Measurements from ENCODE around the gene SPAG6. TPM values are rescaled to one million over a fixed set of nuclear protein-coding genes. Genes with fewer than 3 reads are reported as not detected.

Gene SPAG6
- total and polyA plus RNA-seq, 2 experiments from 2014 or later: 0.21 TPM; not detected in 1

DNA sequence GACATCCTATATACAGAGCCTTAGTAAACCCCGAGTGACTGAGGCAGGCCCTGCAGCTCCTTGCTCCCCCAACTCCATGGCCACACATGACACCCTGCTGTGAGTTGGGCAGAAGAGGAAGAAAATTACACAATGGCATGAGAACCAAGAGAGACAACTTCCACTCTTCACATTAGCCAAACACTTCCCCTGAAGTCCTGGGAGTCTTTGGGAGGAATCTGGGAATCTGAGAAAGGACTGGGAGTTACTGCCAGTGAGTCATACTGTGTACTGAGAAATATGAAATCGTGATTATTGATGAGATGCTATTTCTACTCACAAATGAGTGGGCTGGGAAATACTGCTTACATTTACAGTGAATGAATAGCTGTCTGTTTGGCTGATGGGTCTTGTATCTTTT is 116.6 kb downstream of the SPAG6 start (continued):
- TF ChIP-seq, protein P1, sequence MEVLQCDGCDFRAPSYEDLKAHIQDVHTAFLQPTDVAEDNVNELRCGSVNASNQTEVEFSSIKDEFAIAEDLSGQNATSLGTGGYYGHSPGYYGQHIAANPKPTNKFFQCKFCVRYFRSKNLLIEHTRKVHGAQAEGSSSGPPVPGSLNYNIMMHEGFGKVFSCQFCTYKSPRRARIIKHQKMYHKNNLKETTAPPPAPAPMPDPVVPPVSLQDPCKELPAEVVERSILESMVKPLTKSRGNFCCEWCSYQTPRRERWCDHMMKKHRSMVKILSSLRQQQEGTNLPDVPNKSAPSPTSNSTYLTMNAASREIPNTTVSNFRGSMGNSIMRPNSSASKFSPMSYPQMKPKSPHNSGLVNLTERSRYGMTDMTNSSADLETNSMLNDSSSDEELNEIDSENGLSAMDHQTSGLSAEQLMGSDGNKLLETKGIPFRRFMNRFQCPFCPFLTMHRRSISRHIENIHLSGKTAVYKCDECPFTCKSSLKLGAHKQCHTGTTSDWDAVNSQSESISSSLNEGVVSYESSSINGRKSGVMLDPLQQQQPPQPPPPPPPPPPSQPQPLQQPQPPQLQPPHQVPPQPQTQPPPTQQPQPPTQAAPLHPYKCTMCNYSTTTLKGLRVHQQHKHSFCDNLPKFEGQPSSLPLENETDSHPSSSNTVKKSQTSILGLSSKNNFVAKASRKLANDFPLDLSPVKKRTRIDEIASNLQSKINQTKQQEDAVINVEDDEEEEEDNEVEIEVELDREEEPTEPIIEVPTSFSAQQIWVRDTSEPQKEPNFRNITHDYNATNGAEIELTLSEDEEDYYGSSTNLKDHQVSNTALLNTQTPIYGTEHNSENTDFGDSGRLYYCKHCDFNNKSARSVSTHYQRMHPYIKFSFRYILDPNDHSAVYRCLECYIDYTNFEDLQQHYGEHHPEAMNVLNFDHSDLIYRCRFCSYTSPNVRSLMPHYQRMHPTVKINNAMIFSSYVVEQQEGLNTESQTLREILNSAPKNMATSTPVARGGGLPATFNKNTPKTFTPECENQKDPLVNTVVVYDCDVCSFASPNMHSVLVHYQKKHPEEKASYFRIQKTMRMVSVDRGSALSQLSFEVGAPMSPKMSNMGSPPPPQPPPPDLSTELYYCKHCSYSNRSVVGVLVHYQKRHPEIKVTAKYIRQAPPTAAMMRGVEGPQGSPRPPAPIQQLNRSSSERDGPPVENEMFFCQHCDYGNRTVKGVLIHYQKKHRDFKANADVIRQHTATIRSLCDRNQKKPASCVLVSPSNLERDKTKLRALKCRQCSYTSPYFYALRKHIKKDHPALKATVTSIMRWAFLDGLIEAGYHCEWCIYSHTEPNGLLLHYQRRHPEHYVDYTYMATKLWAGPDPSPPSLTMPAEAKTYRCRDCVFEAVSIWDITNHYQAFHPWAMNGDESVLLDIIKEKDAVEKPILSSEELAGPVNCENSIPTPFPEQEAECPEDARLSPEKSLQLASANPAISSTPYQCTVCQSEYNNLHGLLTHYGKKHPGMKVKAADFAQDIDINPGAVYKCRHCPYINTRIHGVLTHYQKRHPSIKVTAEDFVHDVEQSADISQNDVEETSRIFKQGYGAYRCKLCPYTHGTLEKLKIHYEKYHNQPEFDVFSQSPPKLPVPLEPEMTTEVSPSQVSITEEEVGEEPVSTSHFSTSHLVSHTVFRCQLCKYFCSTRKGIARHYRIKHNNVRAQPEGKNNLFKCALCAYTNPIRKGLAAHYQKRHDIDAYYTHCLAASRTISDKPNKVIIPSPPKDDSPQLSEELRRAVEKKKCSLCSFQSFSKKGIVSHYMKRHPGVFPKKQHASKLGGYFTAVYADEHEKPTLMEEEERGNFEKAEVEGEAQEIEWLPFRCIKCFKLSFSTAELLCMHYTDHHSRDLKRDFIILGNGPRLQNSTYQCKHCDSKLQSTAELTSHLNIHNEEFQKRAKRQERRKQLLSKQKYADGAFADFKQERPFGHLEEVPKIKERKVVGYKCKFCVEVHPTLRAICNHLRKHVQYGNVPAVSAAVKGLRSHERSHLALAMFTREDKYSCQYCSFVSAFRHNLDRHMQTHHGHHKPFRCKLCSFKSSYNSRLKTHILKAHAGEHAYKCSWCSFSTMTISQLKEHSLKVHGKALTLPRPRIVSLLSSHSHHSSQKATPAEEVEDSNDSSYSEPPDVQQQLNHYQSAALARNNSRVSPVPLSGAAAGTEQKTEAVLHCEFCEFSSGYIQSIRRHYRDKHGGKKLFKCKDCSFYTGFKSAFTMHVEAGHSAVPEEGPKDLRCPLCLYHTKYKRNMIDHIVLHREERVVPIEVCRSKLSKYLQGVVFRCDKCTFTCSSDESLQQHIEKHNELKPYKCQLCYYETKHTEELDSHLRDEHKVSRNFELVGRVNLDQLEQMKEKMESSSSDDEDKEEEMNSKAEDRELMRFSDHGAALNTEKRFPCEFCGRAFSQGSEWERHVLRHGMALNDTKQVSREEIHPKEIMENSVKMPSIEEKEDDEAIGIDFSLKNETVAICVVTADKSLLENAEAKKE (CRISPR knock-in tag; IDR thresholded peaks at IDR 0.05): no peak
- TF ChIP-seq CREB1 (CRISPR knock-in tag; IDR thresholded peaks at IDR 0.05; ENCODE audit: low read depth): no peak
- TF ChIP-seq, protein P2, sequence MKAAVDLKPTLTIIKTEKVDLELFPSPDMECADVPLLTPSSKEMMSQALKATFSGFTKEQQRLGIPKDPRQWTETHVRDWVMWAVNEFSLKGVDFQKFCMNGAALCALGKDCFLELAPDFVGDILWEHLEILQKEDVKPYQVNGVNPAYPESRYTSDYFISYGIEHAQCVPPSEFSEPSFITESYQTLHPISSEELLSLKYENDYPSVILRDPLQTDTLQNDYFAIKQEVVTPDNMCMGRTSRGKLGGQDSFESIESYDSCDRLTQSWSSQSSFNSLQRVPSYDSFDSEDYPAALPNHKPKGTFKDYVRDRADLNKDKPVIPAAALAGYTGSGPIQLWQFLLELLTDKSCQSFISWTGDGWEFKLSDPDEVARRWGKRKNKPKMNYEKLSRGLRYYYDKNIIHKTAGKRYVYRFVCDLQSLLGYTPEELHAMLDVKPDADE (IDR thresholded peaks at IDR 0.05): no peak
- no peak for TF ChIP-seq ZNF331 (CRISPR knock-in tag; IDR thresholded peaks at IDR 0.05; ENCODE audit: low read depth)
- TF ChIP-seq EZH2phosphoT487 (IDR thresholded peaks at IDR 0.05; ENCODE audit: unreplicated experiment): no peak

DNA sequence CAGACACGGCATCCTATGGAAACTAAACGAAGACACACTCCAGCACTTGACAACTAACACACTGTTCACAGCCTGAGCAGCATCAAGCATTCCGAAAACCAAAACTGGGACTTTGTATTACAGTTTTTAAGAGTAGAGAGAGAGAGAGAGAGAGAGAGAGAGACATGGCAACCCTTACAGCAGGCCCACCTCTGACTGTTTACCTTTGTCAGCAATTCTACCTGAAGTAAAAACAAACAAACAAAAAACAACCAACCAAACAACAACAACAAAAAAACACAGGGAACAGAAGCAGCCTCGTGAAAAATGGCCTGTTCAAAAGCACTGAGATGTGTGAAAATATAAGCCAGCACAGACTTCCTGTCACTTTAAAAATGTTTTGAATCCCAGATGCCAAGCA is 118.0 kb downstream of the SPAG6 start:
- no peaks in the 10 kb centered on the region for H3K9me3 Mint-ChIP-seq
- no peaks in the 10 kb centered on the region for H3K36me3 Mint-ChIP-seq (ENCODE audit: low read depth)
- TF ChIP-seq STAT1 (IDR thresholded peaks at IDR 0.05; ENCODE audit: unreplicated experiment) (no peak), EZH2phosphoT487 (IDR thresholded peaks at IDR 0.05; ENCODE audit: unreplicated experiment) (no peak), JUNB (IDR thresholded peaks at IDR 0.05; ENCODE audit: unreplicated experiment) (no peak), CREB1 (CRISPR knock-in tag; IDR thresholded peaks at IDR 0.05; ENCODE audit: low read depth) (no peak)
- TF ChIP-seq, protein P3, sequence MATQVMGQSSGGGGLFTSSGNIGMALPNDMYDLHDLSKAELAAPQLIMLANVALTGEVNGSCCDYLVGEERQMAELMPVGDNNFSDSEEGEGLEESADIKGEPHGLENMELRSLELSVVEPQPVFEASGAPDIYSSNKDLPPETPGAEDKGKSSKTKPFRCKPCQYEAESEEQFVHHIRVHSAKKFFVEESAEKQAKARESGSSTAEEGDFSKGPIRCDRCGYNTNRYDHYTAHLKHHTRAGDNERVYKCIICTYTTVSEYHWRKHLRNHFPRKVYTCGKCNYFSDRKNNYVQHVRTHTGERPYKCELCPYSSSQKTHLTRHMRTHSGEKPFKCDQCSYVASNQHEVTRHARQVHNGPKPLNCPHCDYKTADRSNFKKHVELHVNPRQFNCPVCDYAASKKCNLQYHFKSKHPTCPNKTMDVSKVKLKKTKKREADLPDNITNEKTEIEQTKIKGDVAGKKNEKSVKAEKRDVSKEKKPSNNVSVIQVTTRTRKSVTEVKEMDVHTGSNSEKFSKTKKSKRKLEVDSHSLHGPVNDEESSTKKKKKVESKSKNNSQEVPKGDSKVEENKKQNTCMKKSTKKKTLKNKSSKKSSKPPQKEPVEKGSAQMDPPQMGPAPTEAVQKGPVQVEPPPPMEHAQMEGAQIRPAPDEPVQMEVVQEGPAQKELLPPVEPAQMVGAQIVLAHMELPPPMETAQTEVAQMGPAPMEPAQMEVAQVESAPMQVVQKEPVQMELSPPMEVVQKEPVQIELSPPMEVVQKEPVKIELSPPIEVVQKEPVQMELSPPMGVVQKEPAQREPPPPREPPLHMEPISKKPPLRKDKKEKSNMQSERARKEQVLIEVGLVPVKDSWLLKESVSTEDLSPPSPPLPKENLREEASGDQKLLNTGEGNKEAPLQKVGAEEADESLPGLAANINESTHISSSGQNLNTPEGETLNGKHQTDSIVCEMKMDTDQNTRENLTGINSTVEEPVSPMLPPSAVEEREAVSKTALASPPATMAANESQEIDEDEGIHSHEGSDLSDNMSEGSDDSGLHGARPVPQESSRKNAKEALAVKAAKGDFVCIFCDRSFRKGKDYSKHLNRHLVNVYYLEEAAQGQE (IDR thresholded peaks at IDR 0.05; ENCODE audit: unreplicated experiment): no peak
- TF ChIP-seq, protein P4, sequence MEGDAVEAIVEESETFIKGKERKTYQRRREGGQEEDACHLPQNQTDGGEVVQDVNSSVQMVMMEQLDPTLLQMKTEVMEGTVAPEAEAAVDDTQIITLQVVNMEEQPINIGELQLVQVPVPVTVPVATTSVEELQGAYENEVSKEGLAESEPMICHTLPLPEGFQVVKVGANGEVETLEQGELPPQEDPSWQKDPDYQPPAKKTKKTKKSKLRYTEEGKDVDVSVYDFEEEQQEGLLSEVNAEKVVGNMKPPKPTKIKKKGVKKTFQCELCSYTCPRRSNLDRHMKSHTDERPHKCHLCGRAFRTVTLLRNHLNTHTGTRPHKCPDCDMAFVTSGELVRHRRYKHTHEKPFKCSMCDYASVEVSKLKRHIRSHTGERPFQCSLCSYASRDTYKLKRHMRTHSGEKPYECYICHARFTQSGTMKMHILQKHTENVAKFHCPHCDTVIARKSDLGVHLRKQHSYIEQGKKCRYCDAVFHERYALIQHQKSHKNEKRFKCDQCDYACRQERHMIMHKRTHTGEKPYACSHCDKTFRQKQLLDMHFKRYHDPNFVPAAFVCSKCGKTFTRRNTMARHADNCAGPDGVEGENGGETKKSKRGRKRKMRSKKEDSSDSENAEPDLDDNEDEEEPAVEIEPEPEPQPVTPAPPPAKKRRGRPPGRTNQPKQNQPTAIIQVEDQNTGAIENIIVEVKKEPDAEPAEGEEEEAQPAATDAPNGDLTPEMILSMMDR (conservative IDR thresholded peaks at IDR 0.05; ENCODE audit: low read depth in 2 of 2): no peak

More for the DNA sequence above, 118.0 kb downstream of the SPAG6 start:
- Histone ChIP-seq H3K27ac (ENCODE audit: low read depth) (no peak overlapping the region), H3K27me3 (ENCODE audit: insufficient read depth) (no peaks in the 10 kb centered on the region), H3K79me2 (replicated peaks; ENCODE audit: insufficient read depth) (no peaks in the 10 kb centered on the region), H3K9me2 (ENCODE audit: insufficient read depth) (no peaks in the 10 kb centered on the region), H3K4me2 (no peak overlapping the region), H3F3A (replicated peaks; ENCODE audit: low read depth) (no peaks in the 10 kb centered on the region), H3K4me1 (ENCODE audit: insufficient read depth) (peaks cover 5% of the 10 kb centered on the region; the same call in 1 of the 2 replicates), H3K4me3 (no peak overlapping the region), H4K20me1 (replicated peaks; ENCODE audit: insufficient read depth) (no peaks in the 10 kb centered on the region), H3K36me3 (ENCODE audit: insufficient read depth) (no peaks in the 10 kb centered on the region), H2AFZ (0 out of 2 replicates have a peak overlapping the region, but pooled peaks have one; percentile 14)
- Mint-ChIP-seq H3K4me3 (no peak overlapping the region), H3K27me3 (ENCODE audit: insufficient read depth, low read depth, poor library complexity) (peaks cover 3% of the 10 kb centered on the region), H3K27ac (no peak overlapping the region), H3K4me1 (peaks cover 7% of the 10 kb centered on the region)
- ATAC-seq: no peak
- no peak for DNase-seq (ENCODE audit: low spot score)
